A549 treated with CpdA at 1 μM for 4 hours (cell line): ENCODE results near the gene FBXL7. TPM values are rescaled to one million over a fixed set of nuclear protein-coding genes. Genes with fewer than 3 reads are reported as not detected.

Experiments
- total RNA-seq: library from RNA; stranded (reverse); fragments of 200-300 nt; extraction: Qiagen RNA extraction; gene quantifications from 5 replicates; pipeline ENCODE4 v1.2.3, GENCODE V29; 2022; ENCODE audit warnings: low read depth

FBXL7 gene
- 1.3 to 1.8 TPM (median 1.6 TPM) in 5 replicates for total RNA-seq

GRCh38 chr5:15499528-15500324 is at the start of gene FBXL7:
Gene FBXL7 (plus strand): TSS chr5:15500180.

